H1 (cell line): ENCODE results near the gene RANBP2. TPM values are rescaled to one million over a fixed set of nuclear protein-coding genes. Genes with fewer than 3 reads are reported as not detected.

Experiments used
- CTCF ChIA-PET: fragments of 300-600 bp; sonication (Branson Sonifier 250); formaldehyde crosslinking; loops from one replicate; lab custom pipeline; 2021; ENCODE audit not compliant: partially characterized antibody; lab: Charles Lee
- POLR2A ChIA-PET: fragments of 300-600 bp; sonication (Branson Sonifier 250); formaldehyde crosslinking; loops from one replicate; lab custom pipeline; 2021; ENCODE audit warnings: inconsistent platforms; ENCODE audit not compliant: partially characterized antibody; lab: Charles Lee
- DNase-seq, 2 experiments: peaks; one replicate each; pipeline versions ENCODE4 v3.0.0 to v3.0.0-alpha.2; 2010 to 2022; ENCODE audit warnings: low spot score in 2 of 2, low read depth in 1 of 2, mixed read lengths in 1 of 2
- FAIRE-seq: peaks from 2 replicates; lab custom pipeline; 2011; peaks lifted over from hg19 to GRCh38; lab: Jason Lieb, UNC
- H2AFZ ChIP-seq: 2 replicates; pipeline ENCODE4 v1.8.1; 2012; ENCODE audit warnings: low read length, inconsistent platforms
- H2AK5ac ChIP-seq: 2 replicates; pipeline ENCODE4 v1.6.1; 2013; ENCODE audit warnings: low read depth, low read length
- H2BK120ac ChIP-seq: replicated peaks from 2 replicates; pipeline ENCODE3; 2013; ENCODE audit warnings: low read depth, low read length, inconsistent platforms
- H2BK12ac ChIP-seq: 2 replicates; pipeline ENCODE4 v1.6.1; 2013; ENCODE audit warnings: low read depth, low read length
- H2BK15ac ChIP-seq: 2 replicates; pipeline ENCODE4 v1.6.1; 2013; ENCODE audit warnings: low read length
- H2BK20ac ChIP-seq: 2 replicates; pipeline ENCODE4 v1.6.1; 2013; ENCODE audit warnings: low read length
- H2BK5ac ChIP-seq: 2 replicates; pipeline ENCODE4 v1.6.1; 2013; ENCODE audit warnings: low read depth, low read length
- H3K14ac ChIP-seq: 2 replicates; pipeline ENCODE4 v1.6.1; 2013; ENCODE audit warnings: inconsistent platforms; ENCODE audit not compliant: insufficient read length
- H3K18ac ChIP-seq: 2 replicates; pipeline ENCODE4 v1.6.1; 2013; ENCODE audit warnings: low read length; ENCODE audit errors: extremely low read depth
- H3K23ac ChIP-seq: 2 replicates; pipeline ENCODE4 v1.6.1; 2013; ENCODE audit warnings: inconsistent platforms; ENCODE audit not compliant: insufficient read length
- H3K23me2 ChIP-seq: 2 replicates; pipeline ENCODE4 v1.6.1; 2013; ENCODE audit warnings: low read depth, low read length
- H3K27ac ChIP-seq: 2 replicates; pipeline ENCODE4 v1.6.1; 2011; ENCODE audit warnings: low read depth, low read length, inconsistent platforms
- H3K27me3 ChIP-seq, 4 experiments: replicated peaks in 1 of 4; 1 replicate in 1 of 4; 2 replicates in 3 of 4; pipeline versions ENCODE4 v1.6.1 to v1.8.1; 2011 to 2013; ENCODE audit warnings: low read length in 3 of 4, mild to moderate bottlenecking in 3 of 4, inconsistent platforms in 2 of 4, mixed read lengths in 2 of 4, moderate library complexity in 1 of 4; ENCODE audit not compliant: control insufficient read depth in 3 of 4, insufficient read depth in 3 of 4; ENCODE audit errors: extremely low read depth in 1 of 4
- H3K36me3 ChIP-seq, 4 experiments: 2 replicates each; pipeline versions ENCODE4 v1.6.1 to v1.8.1; 2011 to 2013; ENCODE audit warnings: mild to moderate bottlenecking in 4 of 4, low read length in 3 of 4, moderate library complexity in 2 of 4, control low read depth in 1 of 4, inconsistent platforms in 1 of 4; ENCODE audit not compliant: insufficient read depth in 4 of 4, control insufficient read depth in 2 of 4
- H3K4ac ChIP-seq: replicated peaks from 2 replicates; pipeline ENCODE3; 2013; ENCODE audit warnings: low read length, low read depth, mixed read lengths, inconsistent platforms; ENCODE audit not compliant: insufficient read length
- H3K4me1 ChIP-seq, 4 experiments: replicated peaks in 1 of 4; 1 replicate in 1 of 4; 2 replicates in 3 of 4; pipeline versions ENCODE4 v1.6.1 to v1.8.1; 2011 to 2013; ENCODE audit warnings: low read length in 3 of 4, inconsistent platforms in 2 of 4, mixed read lengths in 1 of 4; ENCODE audit not compliant: insufficient read depth in 4 of 4, control insufficient read depth in 3 of 4
- H3K4me2 ChIP-seq, 2 experiments: 2 replicates each; pipeline versions ENCODE4 v1.6.1 to v1.8.1; 2011 to 2013; ENCODE audit warnings: low read depth in 2 of 2, low read length in 2 of 2, control low read depth in 1 of 2, inconsistent platforms in 1 of 2, mild to moderate bottlenecking in 1 of 2; ENCODE audit not compliant: insufficient read depth in 1 of 2
- H3K4me3 ChIP-seq, 4 experiments: fragments of 200-600, 300-600 bp in 1 of 4; sonication (generic), shearing (Covaris generic), sonication (Bioruptor Twin) in 1 of 4; 2 replicates each; pipeline versions ENCODE4 v1.5.1 to v1.8.1; 2011 to 2016; ENCODE audit warnings: low read length in 4 of 4, low read depth in 3 of 4, control low read depth in 2 of 4, inconsistent platforms in 2 of 4, mild to moderate bottlenecking in 2 of 4, mixed read lengths in 1 of 4, moderate library complexity in 1 of 4; ENCODE audit not compliant: insufficient read depth in 2 of 4; ENCODE audit errors: extremely low read depth in 1 of 4
- H3K56ac ChIP-seq: replicated peaks from 2 replicates; pipeline ENCODE3; 2013; ENCODE audit warnings: low read depth, mild to moderate bottlenecking, mixed read lengths, low read length, inconsistent platforms; ENCODE audit not compliant: insufficient read length
- H3K79me1 ChIP-seq: 2 replicates; pipeline ENCODE4 v1.6.1; 2013; ENCODE audit warnings: low read depth, low read length, control low read depth
- H3K79me2 ChIP-seq, 2 experiments: 2 replicates each; pipeline versions ENCODE4 v1.6.1 to v1.8.1; 2012 to 2013; ENCODE audit warnings: low read length in 2 of 2, mild to moderate bottlenecking in 2 of 2, inconsistent platforms in 1 of 2; ENCODE audit not compliant: insufficient read depth in 2 of 2, control insufficient read depth in 1 of 2
- H3K9ac ChIP-seq, 4 experiments: replicated peaks in 1 of 4; 1 replicate in 1 of 4; 2 replicates in 3 of 4; pipeline versions ENCODE4 v1.6.1 to v1.8.1; 2011 to 2013; ENCODE audit warnings: low read depth in 3 of 4, low read length in 3 of 4, control low read depth in 2 of 4, mild to moderate bottlenecking in 2 of 4, moderate library complexity in 2 of 4, inconsistent platforms in 1 of 4; ENCODE audit errors: extremely low read depth in 1 of 4
- H3K9me3 ChIP-seq, 2 experiments: 2 replicates each; pipeline versions ENCODE4 v1.6.1 to v1.8.1; 2012 to 2013; ENCODE audit warnings: mild to moderate bottlenecking in 2 of 2, moderate library complexity in 2 of 2, control low read depth in 1 of 2, inconsistent platforms in 1 of 2, low read depth in 1 of 2, low read length in 1 of 2, mixed read lengths in 1 of 2; ENCODE audit not compliant: insufficient read depth in 2 of 2
- H4K20me1 ChIP-seq, 2 experiments: replicated peaks in 1 of 2; 2 replicates each; pipeline versions ENCODE3 to v1.8.1; 2011 to 2013; ENCODE audit warnings: inconsistent platforms in 2 of 2, low read length in 2 of 2, mild to moderate bottlenecking in 1 of 2; ENCODE audit not compliant: insufficient read depth in 2 of 2, control insufficient read depth in 1 of 2
- H4K5ac ChIP-seq: 2 replicates; pipeline ENCODE4 v1.6.1; 2013; ENCODE audit warnings: low read length, low read depth, mixed read lengths, inconsistent platforms; ENCODE audit not compliant: insufficient read length
- H4K8ac ChIP-seq: 2 replicates; pipeline ENCODE4 v1.8.0; 2013; ENCODE audit warnings: mild to moderate bottlenecking, moderate library complexity, low read length, inconsistent platforms; ENCODE audit not compliant: insufficient read depth; ENCODE audit errors: extremely low read depth
- H4K91ac ChIP-seq: replicated peaks from 2 replicates; pipeline ENCODE3; 2013; ENCODE audit warnings: low read length, mixed read lengths, inconsistent platforms; ENCODE audit not compliant: insufficient read length
- BCL11A ChIP-seq, 2 experiments: IDR thresholded peaks; one replicate each; pipeline ENCODE4 v1.6.1; 2011; ENCODE audit warnings: low read depth in 2 of 2, low read length in 2 of 2, mild to moderate bottlenecking in 2 of 2
- CTCF ChIP-seq, 3 experiments: IDR thresholded peaks; 1 replicate in 2 of 3; 2 replicates in 1 of 3; pipeline versions ENCODE4 v1.5.1 to v1.6.1; 2011; ENCODE audit warnings: low read length in 3 of 3, mild to moderate bottlenecking in 3 of 3, inconsistent platforms in 2 of 3, low read depth in 1 of 3, moderate library complexity in 1 of 3; ENCODE audit not compliant: insufficient read depth in 1 of 3; ENCODE audit errors: control extremely low read depth in 1 of 3
- E2F6 ChIP-seq: IDR thresholded peaks from 2 replicates; pipeline ENCODE4 v1.6.1; 2012; ENCODE audit warnings: inconsistent platforms
- EZH2 ChIP-seq: fragments of 200-600 bp; sonication (generic); IDR thresholded peaks from 2 replicates; pipeline ENCODE4 v1.7.1; 2012; ENCODE audit warnings: low read depth, mild to moderate bottlenecking, moderate library complexity, low read length, inconsistent platforms; ENCODE audit not compliant: severe bottlenecking
- GABPA ChIP-seq: IDR thresholded peaks from 2 replicates; pipeline ENCODE4 v1.6.1; 2011; ENCODE audit warnings: mild to moderate bottlenecking, low read length, moderate library complexity, borderline replicate concordance; ENCODE audit not compliant: insufficient read depth
- JUN ChIP-seq: IDR thresholded peaks from 2 replicates; pipeline ENCODE4 v1.6.1; 2011; ENCODE audit warnings: low read depth, mild to moderate bottlenecking, improper control_type of control experiment, low read length
- POLR2A ChIP-seq, 2 experiments: IDR thresholded peaks; 1 replicate in 1 of 2; 2 replicates in 1 of 2; pipeline ENCODE4 v1.6.1; 2011; ENCODE audit warnings: low read depth in 2 of 2, low read length in 2 of 2, mild to moderate bottlenecking in 2 of 2; ENCODE audit errors: control extremely low read depth in 1 of 2
- POLR2AphosphoS5 ChIP-seq: IDR thresholded peaks from 2 replicates; pipeline ENCODE4 v1.6.1; 2011; ENCODE audit warnings: low read depth, low read length
- SP1 ChIP-seq: IDR thresholded peaks from 2 replicates; pipeline ENCODE4 v1.6.1; 2011; ENCODE audit warnings: low read depth, low read length
- SP2 ChIP-seq: IDR thresholded peaks from 2 replicates; pipeline ENCODE4 v1.6.1; 2012; ENCODE audit warnings: mild to moderate bottlenecking, low read length, inconsistent platforms
- SUZ12 ChIP-seq: fragments of 200-600 bp; sonication (generic); IDR thresholded peaks from 2 replicates; pipeline ENCODE4 v1.6.1; 2012; ENCODE audit warnings: mild to moderate bottlenecking, inconsistent platforms, low read length, moderate library complexity, mixed read lengths
- TAF7 ChIP-seq: optimal IDR thresholded peaks from 2 replicates; pipeline ENCODE3; 2011; ENCODE audit warnings: low read depth, mild to moderate bottlenecking, inconsistent platforms, low read length, moderate library complexity, borderline replicate concordance
- WGBS, 2 experiments: shearing (Covaris generic) in 1 of 2; methylation state at CpG; one replicate each; pipeline versions ENCODE4 v1.1.6 to v1.1.7; 2013 to 2015; ENCODE audit warnings: low lambda C conversion rate in 2 of 2, mixed read lengths in 2 of 2, inconsistent platforms in 1 of 2, low coverage in 1 of 2, missing lambda C conversion rate in 1 of 2; ENCODE audit not compliant: insufficient replicate concordance in 2 of 2, insufficient coverage in 1 of 2, insufficient read length in 1 of 2; ENCODE audit errors: extremely low coverage in 1 of 2, missing lambda C conversion rate in 1 of 2; 5-methylcytosine and 5-hydroxymethylcytosine counted together
- polyA plus RNA-seq, 7 experiments: library from polyadenylated mRNA; depleted of rRNA in 3 of 7; stranded (reverse) in 5 of 7; unstranded in 2 of 7; fragments of >200 nt in 5 of 7; fragments of 200-250 nt in 2 of 7; gene quantifications; 1 replicate in 5 of 7; 2 replicates in 1 of 7; 4 replicates in 1 of 7; pipeline versions ENCODE4 v1.2.1 to v1.2.3, GENCODE V29; 2011 to 2013; ENCODE audit warnings: missing spikeins in 2 of 7, mixed read lengths in 2 of 7
- total RNA-seq: library from RNA; stranded (reverse); fragmentation: NEBNext Ultra II Directional; extraction: Animal tissue kit (Norgen Biotek cat#: 25700); gene quantifications from 2 replicates; pipeline ENCODE4 v1.2.1, GENCODE V29; 2021

The RANBP2 gene
- total and polyA plus RNA-seq, 2 of the 8 experiments (the other 6 are each of a cell fraction or from before 2014, with no cell fraction given) = 8.2 to 95.9 TPM

- Histone ChIP-seq H3K56ac (no peak overlapping the region), H3K36me3 (no peaks in the 10 kb centered on the region), H3K4ac (no peak overlapping the region), H3K4me2 (no peak overlapping the region), H3K27me3 (no peaks in the 10 kb centered on the region), H3K4me1 (no peaks in the 10 kb centered on the region), H3K18ac (no peak overlapping the region), H3K79me1 (no peaks in the 10 kb centered on the region), H3K14ac (no peak overlapping the region), H2AK5ac (no peak overlapping the region), H3K27ac (no peak overlapping the region), H3K23me2 (no peaks in the 10 kb centered on the region), H3K9ac (no peak overlapping the region), H2BK5ac (no peak overlapping the region), H4K91ac (no peak overlapping the region), H2BK20ac (no peak overlapping the region), H2BK120ac (no peak overlapping the region), H2AFZ (no peak overlapping the region), H2BK12ac (no peak overlapping the region), H4K8ac (no peak overlapping the region), H4K20me1 (no peaks in the 10 kb centered on the region), H3K79me2 (no peaks in the 10 kb centered on the region), H3K9me3 (no peaks in the 10 kb centered on the region), H3K23ac (no peak overlapping the region), H4K5ac (no peak overlapping the region), H3K4me3 (no peak overlapping the region), H2BK15ac (no peak overlapping the region)
- 91% methylated on average over 2 of the region's 2 CpGs; no CpG with 5 or more reads in 1 of the 2 experiments for WGBS, 2 experiments
- DNase-seq (no peak), FAIRE-seq (no peak)
- ChIA-PET CTCF (no interaction called here), POLR2A (interaction anchor here (1.3 kb wide), 1 partner anchor 9 kb away, joined by 3 read pairs; no protein-coding TSS in a partner anchor)
- no peak for TF ChIP-seq JUN
- TF ChIP-seq SP2 = no peak
- no peak for TF ChIP-seq E2F6
- TF ChIP-seq SP1 = no peak
- no peak for TF ChIP-seq TAF7
- no peak for TF ChIP-seq EZH2
- no peak for TF ChIP-seq BCL11A (IDR thresholded peaks at IDR 0.05; ENCODE audit: low read depth in 2 of 2, low read length in 2 of 2)
- no peak for TF ChIP-seq GABPA
- no peak for TF ChIP-seq POLR2A (IDR thresholded peaks at IDR 0.05; ENCODE audit: control extremely low read depth in 1 of 2, low read depth in 2 of 2, low read length in 2 of 2)
- TF ChIP-seq SUZ12 = no peak
- TF ChIP-seq POLR2AphosphoS5 = no peak
- no peak for TF ChIP-seq CTCF (IDR thresholded peaks at IDR 0.05; ENCODE audit: control extremely low read depth in 1 of 3, insufficient read depth in 1 of 3, low read depth in 1 of 3, low read length in 3 of 3)
Observed at GRCh38 chr2:108701806-108702205, 17.5 kb upstream of the RANBP2 start.
